IPS-NIHi7 (cell line): ENCODE measurements around the gene BORCS6.
A peak's percentile ranks its signal among the peaks of the same experiment; 100 is the strongest.

Source experiments
- DNase-seq: peaks from one replicate; pipeline ENCODE4 v3.0.0; 2012; ENCODE audit warnings: mixed read lengths; ENCODE audit errors: extremely low spot score

BORCS6 gene

DNA sequence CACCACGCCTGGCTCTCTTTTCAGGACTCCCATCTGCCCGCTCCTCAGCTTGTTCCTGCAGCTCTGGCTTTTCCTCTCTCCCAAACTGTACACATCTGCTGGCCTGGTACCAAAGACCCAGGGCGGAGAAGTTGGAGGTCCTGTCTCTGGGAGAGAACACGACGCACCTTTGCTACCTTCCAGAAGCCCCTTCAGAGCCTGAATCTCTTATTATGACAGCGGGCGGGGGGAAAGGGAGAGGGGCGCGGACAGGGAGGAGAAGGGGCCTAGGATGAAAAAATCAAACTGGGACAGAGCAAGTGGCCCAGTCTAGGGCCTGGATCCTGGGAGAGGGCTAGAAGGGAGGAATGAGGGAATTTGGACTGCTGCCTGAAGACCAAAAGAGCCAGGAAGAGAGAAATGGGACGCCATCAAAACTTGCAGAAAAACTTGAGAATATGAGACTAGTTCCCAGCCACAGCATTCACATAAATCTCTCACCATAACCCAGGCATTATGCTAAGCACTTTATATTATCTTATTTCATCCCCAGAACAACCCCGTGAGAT, 35.3 kb downstream of the BORCS6 start:
- DNase-seq, result no peak

DNA sequence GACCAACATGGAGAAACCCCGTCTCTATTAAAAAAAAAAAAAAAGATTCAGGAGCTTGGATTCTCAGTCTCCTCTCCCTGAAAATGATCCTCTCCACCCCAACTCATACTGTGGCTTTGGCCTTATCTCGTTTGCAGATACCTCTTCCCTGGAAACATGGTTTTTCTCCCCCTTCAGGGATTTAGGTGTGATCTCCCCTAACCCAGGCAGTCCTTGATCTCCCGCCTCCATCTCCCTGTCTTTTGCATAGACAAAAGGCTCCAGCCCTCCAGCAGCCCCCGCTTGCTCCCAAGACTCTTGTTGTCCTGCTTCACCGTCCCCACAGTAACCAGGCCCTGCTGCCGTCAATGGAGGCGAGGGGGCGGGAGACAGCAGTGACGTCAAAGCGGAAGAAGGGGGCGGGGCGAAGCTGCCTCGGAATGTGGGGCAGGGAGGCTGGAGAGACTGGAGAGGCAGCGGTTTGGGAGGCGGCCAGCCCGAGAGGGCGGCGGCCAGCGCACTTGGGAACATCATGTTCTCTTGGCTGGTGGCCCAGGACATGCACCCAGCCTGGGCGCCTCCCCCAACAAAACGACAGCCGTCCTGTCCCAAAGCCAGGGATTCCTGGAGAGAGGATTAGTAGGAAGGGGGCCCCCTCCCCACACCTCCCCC, 35.9 kb downstream of the BORCS6 start:
- DNase-seq, result peak; percentile 78

DNA sequence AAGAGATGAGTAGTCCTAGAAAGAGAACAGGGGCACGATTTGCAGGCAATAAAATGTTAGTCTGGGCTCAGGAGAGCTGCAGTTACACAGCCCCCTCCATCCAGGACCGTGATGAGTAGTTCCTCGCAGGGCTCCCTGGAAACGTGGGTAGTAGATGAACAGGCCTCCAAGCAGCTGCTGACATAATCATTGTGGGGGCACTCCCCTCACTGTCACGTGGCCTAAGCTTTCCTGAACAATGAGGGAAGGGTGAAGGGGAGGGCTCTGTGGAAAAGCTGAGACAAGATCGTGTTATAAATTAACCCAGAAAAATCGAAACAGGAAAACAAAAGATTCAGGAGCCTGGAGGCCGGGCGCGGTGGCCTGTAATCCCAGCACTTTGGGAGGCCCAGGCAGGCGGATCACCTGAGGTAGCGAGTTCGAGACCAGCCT, 36.4 kb downstream of the BORCS6 start:
- no peak for DNase-seq

DNA sequence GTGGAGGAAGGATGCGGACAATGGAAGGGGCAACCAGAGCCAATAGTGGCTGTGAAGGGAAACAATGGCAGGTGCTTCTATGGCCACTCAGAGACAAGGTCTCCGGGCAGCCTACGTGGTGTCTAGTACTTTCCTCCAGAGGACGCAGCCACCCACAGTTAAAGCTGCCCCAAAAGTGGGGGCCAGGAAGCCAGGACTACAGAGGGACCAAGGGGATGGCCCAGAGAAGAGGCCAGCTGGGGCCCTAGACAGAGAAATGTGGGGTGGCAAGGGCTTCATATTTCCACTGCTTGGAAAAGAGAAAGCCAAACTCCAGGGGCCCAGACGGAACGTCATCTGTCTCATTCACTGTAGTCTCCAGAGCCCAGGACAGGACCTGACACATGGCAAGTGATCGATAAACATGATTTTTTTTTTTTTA, 36.9 kb downstream of the BORCS6 start:
- no peak for DNase-seq

DNA sequence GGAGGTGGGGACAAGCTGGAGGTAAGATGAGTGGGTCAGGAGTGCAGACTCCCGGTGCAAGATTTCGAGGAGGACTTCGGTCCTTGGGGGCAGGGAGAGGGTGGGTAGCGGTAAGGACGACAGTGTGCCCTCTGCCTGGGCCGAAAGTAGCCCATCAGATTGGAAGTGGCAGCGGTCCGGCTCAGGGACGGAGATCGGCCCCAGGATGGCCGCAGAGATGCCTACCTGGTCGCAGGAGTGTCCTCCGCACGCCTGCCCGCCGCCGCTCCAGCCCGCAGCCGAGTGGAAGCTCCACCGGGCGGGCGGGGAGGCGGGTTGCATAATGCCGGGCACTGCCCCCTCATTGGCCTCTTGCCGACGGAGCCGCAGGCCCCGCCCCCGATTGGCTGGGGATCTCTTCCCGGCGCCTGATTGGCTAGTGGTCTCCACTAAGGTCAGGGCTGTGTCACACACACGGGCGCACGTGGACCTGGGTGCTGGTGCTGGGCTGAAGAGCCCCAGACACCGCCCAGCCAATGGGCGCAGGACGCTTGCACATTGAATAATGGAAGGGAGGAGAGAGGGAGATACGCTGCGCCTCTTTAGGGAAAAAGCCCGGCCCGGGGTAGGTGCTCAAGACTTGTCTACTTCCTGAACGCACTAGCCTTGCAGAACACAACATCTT, 37.7 kb downstream of the BORCS6 start, which contains the start of gene PER1:
Gene PER1, minus strand, starts transcription at position 293 of the 664 bp plus-strand sequence. CDS start 1,698 bp downstream, outside the sequence.
- peak; percentile 92 for DNase-seq

DNA sequence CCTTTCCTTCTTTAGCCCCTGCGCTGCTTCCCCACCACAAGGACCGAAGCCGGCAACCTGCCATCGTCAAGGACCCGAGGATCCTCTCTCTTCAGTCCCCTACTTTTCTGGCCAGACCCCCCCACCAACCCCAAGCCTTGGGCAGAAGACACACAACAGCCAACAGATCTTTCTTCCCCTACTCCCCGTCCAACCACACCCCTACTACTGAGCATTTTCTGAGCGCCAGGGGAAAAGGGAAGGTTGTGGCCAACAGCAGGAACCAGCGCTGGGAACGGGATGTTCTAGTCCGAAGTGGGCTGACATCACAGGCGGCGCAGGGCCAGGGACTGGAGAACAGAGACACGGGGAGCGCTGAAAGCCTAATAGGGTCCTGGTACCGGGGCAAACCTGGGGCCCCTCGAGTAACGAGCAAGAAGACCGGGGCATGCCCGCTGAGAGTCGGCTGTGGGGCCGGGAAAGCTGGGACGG, 38.3 kb downstream of the BORCS6 start:
- no peak for DNase-seq

DNA sequence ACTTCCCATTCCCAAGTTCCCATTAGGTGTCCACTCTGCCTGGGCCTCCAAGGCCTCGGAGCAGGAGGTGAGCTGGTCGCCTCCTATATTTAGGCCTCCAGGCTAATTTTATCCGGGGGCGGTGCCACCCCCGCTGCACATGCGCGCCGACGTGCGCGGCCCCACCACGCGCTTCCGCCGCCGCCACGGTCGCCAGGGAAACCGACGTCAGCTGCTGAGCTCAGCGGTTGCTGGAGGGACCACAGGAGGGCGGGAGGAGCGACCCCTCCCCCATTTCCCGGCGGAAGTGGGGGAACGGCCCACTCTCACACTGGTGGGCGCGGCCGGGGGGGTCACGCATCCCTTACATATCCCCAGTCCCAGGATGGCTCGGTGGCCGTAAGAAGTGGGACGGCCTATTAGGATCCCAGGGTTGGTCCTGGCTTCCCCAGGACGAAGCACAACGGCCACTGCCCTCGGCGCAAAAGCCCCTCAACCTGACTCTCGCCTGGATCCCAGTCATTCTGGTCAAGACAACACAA, 38.8 kb downstream of the BORCS6 start:
- peak; percentile 72 for DNase-seq

DNA sequence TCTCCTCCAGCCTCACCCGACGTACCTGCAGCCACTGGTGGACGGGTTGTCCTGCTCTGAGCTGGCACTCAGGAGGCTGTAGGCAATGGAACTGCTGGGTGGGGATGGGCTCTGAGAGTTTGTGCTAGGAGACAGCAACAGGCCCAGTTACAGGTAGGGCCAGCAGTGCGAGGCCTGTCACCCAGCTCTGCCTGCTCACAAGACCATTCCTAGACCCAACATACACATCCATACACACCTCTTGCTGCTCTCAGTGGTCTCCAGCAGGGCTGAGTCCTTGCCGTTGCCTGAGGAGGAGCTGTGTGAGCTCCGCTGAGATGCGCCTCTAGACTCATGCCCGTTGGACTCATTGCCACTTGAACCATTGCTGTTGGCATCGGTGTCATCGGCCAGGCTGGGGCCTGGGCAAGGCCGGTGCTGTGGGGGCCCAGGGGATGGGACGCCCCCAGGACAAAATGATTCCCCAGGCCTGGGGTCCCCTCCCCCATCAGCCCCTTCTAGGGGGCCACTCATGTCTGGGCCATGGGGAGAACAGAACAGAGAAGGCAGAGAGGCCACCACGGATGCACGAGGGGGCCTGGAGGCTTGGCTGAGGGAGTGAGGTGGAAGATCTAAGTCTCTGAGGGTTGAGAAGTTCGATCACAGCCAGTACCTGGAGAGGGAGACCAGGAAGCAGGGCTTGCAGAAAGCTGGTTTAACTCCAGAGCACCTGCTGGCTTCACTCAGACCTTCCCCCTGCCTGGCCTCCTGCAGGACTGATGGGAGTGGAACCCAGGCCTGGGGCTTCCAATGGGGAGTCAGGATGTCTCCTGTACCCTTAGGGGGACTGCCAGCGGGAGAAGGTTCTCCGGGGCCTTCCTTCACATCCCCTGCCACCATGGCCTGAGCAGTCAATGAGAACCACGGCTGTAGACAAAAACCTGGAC, 39.5 kb downstream of the BORCS6 start:
- DNase-seq, result no peak

DNA sequence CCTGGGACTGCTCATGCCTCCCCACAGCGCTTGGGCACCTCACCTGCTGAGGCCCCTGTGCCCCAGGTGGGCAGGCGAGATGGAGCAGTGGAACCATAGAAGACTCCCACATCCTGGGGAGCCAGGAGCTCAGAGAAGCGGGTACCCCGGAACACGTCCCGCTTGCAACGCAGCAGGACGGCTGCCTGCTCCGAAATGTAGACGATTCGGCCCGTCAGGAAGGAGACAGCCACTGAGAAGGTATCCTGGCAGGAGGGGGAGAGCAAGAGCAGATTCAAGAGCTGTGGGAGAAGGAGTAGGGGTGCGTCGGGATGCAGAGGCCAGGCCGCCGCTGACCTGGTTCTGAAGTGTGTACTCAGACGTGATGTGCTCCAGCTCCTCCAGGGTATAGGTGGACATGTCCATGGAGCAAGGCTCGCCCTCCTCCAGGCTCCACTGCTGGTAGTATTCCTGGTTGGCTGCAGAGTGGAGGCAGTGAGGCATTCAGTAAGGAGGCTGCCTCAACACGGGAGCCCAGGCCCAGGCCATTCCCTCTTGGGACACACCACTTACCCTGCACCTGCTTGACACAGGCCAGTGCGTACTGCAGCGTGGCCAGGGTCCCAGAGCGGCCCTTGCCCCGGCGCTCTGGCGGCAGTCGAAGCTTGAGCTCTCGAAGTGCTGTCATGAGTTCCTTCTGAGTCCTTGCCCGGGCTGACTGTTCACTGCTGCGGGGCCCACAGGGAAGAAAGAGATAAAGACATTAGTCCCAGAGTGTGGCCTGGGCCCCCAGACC, 40.4 kb downstream of the BORCS6 start:
- DNase-seq, result no peak

DNA sequence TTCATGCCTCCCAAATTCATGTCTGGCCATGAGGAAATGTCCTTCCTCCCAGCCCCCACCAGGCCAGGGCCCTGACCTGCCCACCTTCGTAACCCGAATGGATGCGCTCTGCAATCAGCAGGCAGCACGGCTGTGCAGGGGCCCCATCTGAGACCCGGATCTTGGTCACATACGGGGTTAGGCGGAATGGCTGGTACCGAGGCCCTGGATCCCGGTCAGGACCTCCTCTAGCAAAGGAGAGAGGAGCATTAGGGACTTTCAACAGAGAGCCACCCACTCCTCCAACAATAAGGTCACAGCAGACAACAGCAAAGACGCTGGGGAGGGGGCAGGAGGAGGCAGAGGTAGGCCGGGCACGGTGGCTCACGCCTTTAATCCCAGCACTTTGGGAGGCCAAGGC, 41.4 kb downstream of the BORCS6 start:
- DNase-seq, result no peak

DNA sequence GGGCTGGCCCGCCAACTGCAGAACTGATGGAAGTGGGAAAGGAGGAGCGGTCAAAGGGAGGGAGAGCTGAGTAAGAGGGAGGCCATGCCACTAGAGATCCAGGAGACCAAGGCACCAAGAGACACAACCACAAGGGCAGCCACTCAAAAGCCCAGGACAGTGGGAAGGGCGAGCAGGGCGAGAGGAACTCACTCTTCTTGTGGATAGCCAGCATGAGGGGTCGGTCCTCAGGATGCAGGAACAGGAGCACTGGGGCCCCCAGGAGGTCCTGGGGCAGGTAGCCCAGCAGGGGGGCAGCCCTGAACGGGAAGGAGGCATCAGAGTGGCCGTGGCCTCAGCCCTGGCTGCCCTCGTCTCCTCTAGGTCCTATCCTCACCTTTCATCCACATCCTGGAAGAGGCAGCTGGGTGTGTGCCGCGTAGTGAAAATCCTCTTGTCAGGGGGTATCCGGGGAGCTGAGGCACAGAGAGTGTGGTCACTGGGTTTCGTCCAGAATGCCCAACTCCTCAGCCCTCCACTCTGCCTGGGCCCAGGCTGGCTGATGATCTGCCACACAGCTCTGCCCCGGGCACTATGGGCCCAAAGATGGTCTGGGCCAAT, 42.1 kb downstream of the BORCS6 start:
- DNase-seq, result no peak

DNA sequence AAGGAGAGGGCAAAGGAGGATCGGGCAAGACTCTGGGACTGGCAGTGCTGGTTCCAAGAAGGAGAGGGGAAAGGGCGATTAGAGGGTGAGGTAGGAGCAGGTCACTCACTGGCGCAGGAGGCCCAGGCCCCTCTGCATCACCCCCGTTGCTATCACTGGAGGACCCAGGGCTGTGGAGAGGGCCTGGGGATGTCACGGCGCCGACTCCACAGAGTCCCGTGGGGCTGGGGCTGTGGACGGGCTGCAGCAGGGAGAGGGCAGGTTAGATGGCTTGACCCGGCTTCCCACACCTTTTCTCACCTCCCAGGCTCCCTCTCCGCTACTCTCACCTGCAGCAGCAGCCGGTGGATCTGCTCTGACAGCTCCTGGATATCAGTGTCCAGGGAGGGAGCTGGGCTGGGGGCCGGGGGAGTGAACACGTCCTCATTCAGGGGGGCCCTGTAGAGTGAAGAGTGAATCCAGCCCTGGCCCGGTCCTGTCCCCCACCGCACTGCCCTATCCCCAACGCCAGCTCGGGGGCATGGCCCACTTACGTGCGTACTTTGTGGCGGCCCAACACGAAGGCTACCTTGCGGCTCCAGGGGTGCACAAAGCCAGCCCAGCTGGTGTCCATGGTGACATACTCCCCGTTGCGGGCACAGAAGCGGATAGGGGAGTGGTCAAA, 42.7 kb downstream of the BORCS6 start:
- no peak for DNase-seq

DNA sequence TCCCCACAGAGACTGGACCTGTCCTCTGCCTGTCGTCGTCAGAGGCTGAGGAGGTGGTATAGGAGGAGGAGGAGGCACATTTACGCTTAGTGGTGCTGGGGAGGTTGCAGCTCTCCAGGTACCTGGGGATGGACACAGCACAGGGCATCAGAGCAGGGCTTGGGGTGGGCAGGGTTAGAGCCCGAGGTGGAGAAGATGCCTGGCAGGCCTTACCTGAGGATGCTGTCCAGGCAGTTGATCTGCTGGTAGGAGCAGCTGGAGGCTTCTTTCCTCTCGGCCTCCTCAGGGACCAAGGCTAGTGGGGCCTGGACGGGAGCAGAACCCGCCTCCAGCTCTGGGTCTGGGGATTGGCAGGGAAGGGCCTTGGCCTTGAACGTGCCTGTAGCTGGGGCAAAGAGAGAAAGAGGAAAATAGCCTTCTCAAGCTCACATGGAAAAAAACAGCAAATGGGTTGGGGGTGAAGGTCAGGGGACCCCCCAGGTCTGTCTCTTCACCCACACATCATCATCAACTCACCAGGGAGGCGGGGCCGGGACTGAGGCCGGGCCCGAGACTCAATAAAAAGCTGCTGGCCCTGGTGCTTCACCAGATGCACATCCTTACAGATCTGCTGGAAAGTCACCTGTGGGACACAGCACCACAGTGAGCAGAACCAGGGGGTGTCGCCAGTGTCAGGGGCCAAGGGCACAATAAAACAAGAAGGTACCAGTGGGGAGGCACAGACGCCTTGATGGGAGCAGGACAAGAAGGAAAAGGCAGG, 43.4 kb downstream of the BORCS6 start:
- DNase-seq, result no peak

DNA sequence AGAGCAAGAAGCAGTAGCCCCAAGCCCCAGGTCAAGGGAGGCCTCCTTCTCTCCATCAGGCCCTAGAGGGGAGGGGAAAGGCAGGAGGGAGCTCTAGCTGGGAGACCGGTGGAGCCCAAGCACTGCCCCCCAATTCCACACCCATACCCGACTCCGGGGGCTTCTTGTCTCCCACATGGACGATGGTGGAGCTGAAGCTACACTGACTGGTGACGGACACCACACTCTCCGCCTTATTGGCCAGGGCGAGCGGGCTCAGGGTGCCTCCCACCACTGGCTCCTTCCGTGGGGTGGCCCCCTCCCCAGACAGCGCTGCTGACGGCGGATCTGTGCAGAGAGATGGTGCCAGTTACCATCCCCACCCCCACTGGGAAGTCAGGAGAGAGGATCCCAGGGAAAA, 44.2 kb downstream of the BORCS6 start:
- no peak for DNase-seq

DNA sequence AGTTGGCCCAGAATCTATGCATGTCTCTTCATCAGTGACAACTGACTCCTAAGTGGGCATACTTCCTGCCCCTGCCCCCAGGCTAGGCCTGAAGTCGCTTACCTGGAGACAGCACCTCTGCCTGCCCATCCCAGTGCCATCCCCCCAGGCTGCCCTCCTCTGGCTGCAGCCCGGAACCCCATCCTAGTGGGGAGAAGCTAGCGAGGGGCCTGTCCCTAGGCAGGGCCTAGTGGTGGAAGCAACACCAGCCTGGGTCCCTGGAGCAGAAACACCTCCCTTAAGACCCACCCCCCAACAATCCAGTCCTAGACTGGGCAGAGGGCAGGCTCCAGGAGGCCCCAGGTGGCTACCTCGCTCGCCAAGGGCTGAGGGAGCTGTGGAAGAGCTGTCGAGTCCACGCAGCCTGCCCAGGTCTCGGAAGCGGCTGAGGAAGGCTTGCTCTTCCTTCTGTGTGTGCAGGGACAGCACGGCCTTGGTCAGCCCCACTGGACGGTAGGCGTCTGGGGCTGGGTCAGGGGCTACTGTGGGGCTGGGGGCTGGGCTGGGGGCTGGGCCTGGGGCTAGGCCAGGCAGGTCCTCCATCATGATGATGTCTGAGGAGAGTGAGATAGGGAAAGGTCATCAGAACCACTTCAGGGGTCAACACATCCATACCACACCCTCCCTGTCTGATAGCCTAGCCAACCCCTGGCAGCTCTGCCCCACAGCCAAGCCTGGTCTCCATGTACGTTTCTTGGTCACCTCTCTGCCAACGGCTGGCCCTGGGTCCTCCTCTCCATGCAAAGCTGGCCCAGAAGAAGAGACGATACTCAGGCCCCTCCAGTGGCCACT, 45.4 kb downstream of the BORCS6 start:
- no peak for DNase-seq

DNA sequence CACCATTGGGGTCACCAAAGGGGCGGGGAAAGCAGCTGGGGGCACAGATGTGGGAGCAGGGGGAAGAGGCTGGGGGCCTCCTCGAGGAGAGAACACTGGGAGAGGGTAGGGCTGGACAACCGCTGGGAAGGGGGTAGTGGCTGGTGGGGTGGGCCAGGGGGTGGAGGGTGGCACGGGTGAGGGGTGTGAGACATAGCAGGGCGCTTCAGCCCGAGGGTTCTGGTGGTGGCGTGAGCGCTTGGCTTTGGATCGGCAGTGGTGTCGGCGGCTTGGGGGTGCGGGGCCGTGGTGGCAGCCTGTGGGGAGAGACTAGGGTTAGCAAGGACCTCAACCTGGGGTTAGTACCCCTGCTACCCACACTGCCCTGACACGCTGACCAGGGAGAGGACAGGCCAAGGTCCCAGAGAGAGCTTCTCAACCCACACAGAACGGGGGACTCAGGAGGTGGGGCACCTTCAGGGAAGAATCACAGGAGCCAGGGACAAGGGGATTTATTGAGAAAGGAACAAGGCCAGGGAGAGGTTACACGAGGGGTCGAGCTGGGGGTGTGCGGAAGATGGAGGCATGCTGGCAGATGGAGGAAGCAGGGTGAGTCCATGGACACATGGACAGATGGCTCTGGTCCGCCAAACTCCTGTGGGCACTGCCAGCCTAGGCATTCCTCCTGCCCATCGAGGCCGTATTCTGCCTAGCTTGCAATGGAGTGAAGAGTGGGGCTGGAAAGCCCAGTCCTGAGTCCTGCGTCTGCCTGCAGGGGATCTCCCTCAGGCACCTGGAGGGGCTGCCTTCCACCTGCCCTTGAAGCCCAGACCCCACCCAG, 46.2 kb downstream of the BORCS6 start:
- DNase-seq, result no peak

DNA sequence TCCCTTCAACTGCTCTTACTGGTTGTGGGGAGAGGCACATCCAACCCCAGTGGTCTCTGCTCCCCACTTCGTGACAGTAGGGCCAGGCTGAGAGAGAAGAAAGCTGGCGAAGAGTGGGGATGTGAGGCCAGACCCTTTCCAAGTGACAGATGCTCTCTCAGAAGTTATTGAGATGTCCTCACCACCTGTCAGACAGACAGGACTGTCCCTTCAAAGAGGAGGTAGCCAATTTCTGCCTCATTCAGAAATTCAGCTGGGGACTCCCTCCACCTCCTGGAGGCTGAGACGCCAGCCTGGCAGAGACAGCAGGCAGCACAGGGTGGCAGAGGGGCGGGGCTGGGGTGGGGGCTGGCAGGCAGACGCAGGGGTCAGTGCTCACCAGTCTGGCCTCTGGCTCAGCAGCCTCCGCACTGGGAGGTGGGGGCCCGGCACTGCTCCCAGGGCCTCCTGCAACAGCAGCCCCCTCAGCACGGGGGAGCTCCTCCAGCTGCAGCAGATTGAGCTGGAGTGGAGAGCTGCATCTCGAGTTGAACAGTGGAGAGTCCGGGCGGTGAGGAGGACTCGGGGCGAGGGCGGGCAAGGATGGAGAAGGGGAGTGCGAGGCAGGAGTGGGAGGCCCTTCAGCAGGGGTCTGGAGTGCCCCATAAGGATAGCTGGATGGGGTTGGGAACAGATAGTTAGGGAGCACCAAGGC, 46.9 kb downstream of the BORCS6 start:
- DNase-seq, result no peak
